Central memory CD4-positive, alpha-beta T cell (primary cell): ENCODE measurements around the gene KLHDC8A.

Experiments
- DNase-seq: peaks from one replicate; pipeline ENCODE4 v3.0.0; 2022

KLHDC8A gene

GRCh38 chr1:205294175-205294917 is 62.4 kb downstream of the KLHDC8A start:
- DNase-seq = no peak

GRCh38 chr1:205293350-205294074 is 63.2 kb downstream of the KLHDC8A start:
- no peak for DNase-seq

GRCh38 chr1:205291596-205291995 is 65.1 kb downstream of the KLHDC8A start:
- DNase-seq = no peak

- peak; percentile 93 for DNase-seq
Observed at GRCh38 chr1:205287767-205288559, 68.8 kb downstream of the KLHDC8A start.

GRCh38 chr1:205287076-205287475 is 69.6 kb downstream of the KLHDC8A start:
- DNase-seq = no peak

- DNase-seq = peak; percentile 74
Observed at GRCh38 chr1:205286335-205286950, 70.3 kb downstream of the KLHDC8A start.
